GM21529 (cell line): Measurements from ENCODE around the gene CTPS2.

Experiments
- ATAC-seq: cut with Tn5 transposase; IDR thresholded peaks from one replicate; pipeline ENCODE4 v1.9.1; 2021; ENCODE audit not compliant: unreplicated experiment

CTPS2 gene

DNA sequence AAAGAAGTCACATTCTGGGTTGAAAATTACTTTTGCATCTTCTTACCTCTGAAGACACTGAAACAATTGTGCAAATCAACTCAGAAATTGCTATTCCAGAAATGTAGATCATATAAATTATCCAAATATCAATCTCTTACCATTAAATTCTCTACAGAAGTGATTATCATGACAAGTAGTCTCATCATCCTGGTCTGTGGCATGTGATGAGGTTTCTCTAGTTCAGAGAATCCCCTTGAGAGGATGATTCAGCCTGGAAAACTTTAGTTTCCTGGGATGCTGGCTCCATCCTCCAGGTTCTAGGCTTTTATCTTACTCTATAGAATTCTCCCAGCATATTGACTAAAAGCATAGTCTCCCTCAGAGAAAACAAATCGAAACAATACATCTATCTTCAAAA is 138.7 kb downstream of the CTPS2 start:
- no peak for ATAC-seq

- ATAC-seq = no peak
Observed at GRCh38 chrX:16567681-16568080, 144.8 kb downstream of the CTPS2 start.

DNA sequence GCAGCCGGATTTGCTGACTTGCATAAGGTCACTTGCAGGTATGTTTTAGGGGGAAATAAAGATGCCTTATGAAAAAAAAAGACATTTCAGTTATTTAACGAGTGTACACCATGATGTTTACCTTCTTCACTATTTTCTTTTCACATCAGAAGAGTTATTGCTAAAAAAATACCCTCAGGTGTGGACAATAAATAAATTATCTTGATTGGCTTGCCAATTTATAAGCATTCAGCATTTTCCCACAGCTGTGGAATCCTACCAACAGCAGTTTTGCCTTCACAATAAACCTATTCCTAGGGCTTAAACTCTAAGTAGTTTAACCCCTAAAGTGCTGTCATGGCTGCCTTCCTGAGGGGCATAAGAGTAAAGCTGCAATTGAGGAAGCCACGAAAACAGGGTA is 145.9 kb downstream of the CTPS2 start:
- ATAC-seq = no peak

DNA sequence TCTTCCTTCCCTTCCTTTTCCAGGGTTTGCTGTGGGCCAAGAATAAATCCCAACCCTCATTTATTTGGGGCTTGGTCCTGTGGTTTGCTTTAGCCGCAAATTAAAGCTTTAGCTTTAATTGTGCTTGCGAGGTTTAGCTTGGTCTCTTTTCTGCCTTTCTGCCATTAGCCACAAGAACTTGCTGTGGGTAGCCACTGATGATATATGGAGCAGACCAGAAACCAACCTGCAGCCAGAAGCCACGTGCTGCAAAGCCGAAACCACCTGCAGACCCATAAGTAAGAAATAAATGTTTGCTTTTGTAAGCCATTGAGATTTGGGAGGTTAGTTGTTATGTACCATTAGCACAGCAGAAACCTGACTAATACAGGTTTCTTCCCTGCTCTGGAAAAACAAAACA is 152.3 kb downstream of the CTPS2 start:
- ATAC-seq = no peak

DNA sequence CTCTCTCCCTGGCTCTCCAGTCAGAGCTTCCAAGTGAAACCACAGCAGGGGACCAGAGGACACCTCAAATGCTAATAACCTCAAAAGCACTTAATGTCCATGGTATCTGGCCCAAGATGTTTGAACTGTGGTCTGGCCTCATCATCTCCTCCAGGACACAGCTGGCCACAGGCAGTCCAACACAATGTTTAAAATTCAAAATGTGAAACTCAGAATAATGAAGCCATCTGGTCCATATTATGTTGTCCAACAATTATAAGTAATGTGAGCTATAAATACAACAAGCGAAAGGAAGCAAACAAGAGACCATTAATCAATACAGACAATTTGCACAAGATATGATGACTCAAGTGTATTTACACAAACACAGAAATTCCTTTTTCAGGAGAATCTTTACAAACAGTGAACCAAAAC is 153.3 kb downstream of the CTPS2 start:
- no peak for ATAC-seq

GRCh38 chrX:16558489-16558888 is 154.0 kb downstream of the CTPS2 start:
- no peak for ATAC-seq

- ATAC-seq = no peak
Observed at GRCh38 chrX:16552546-16552945, 159.9 kb downstream of the CTPS2 start.

DNA sequence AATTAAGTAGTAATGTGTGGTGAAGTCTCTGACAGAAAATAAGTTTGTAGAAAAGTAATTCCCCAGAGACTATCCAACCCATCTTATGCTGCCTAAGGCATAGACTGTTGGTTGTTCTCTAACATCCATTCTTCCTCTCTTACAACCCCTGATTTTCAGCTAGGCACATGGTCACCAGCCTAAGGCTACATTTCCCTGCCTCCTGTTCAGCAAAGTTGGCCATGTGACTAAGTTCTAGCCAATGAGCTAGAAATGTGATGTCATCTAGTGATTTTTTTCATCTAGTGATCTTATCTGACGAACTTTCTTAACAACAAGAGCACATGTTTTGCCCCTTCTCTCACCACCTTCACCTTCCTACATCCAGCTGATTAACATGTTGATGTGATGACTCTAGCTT is 164.8 kb downstream of the CTPS2 start:
- ATAC-seq = no peak

DNA sequence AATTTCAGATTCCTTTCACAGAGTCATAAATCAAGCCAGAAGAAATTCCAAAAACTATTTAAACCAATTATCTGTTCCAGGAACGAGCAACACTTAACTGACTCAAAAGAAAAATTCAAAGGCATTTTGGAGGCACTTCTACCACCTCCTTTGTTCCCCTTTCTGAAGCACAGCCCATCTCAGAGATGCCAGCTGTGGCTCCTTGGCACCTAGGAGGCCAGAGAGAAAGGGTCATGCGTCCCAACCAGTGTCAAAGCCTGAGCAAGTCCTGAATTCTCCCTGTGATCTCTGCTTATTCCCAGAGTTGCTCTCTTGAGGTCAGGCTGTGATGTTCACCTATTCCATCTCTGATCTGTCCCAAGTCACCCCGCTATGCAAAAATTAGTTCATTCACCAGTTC is 167.5 kb downstream of the CTPS2 start:
- no peak for ATAC-seq
